Peyer's patch (tissue), 4 donors: ENCODE measurements around the gene POU5F1. TPM values are rescaled to one million over a fixed set of nuclear protein-coding genes. Genes with fewer than 3 reads are reported as not detected.

Experiments
- DNase-seq, 3 donors: peaks; one replicate each; pipeline ENCODE4 v3.0.0-alpha.2; 2017 to 2019
- H3K27ac ChIP-seq, 4 donors: fragments of 200-600 bp; sonication (generic); one replicate each; pipeline ENCODE4 v1.5.1; 2016 to 2019
- H3K27me3 ChIP-seq, 2 donors: fragments of 200-600 bp; sonication (generic); one replicate each; pipeline ENCODE4 v1.5.1; 2019
- H3K36me3 ChIP-seq, 3 donors: fragments of 200-600 bp; sonication (generic); one replicate each; pipeline ENCODE4 v1.5.1; 2016 to 2019
- H3K4me1 ChIP-seq, 4 donors: fragments of 200-600 bp; sonication (generic); one replicate each; pipeline ENCODE4 v1.5.1; 2016 to 2019
- H3K4me3 ChIP-seq, 4 donors: fragments of 200-600 bp; sonication (generic); 1 replicate in 3 of 4; 2 replicates in 1 of 4; pipeline ENCODE4 v1.5.1; 2016 to 2019; ENCODE audit warnings: mild to moderate bottlenecking in 1 of 4
- H3K9me3 ChIP-seq, 4 donors: fragments of 200-600 bp; sonication (generic); one replicate each; pipeline ENCODE4 v1.5.1; 2016 to 2019; ENCODE audit warnings: mild to moderate bottlenecking in 1 of 4
- CTCF ChIP-seq, 6 experiments: fragments of 450-650 bp in 4 of 6; fragments of 200-600 bp in 2 of 6; sonication (generic) in 1 of 6; IDR thresholded peaks; one replicate each; pipeline ENCODE4 v1.5.1; 2017 to 2019; ENCODE audit warnings: antibody characterized with exemption in 6 of 6, mild to moderate bottlenecking in 3 of 6, moderate library complexity in 1 of 6
- POLR2A ChIP-seq, 2 donors: fragments of 450-650 bp; IDR thresholded peaks; one replicate each; pipeline ENCODE4 v1.5.1; 2017; ENCODE audit warnings: antibody characterized with exemption in 2 of 2, mild to moderate bottlenecking in 2 of 2, moderate library complexity in 2 of 2
- total RNA-seq, 4 donors: library from RNA; depleted of rRNA; stranded (reverse); fragments of >200 nt; gene quantifications; one replicate each; pipeline ENCODE4 v1.1.0, GENCODE V29; 2016

POU5F1 gene
- total RNA-seq, 4 donors from 2014 or later: 14.9 to 121 (median 45.0) TPM

DNA sequence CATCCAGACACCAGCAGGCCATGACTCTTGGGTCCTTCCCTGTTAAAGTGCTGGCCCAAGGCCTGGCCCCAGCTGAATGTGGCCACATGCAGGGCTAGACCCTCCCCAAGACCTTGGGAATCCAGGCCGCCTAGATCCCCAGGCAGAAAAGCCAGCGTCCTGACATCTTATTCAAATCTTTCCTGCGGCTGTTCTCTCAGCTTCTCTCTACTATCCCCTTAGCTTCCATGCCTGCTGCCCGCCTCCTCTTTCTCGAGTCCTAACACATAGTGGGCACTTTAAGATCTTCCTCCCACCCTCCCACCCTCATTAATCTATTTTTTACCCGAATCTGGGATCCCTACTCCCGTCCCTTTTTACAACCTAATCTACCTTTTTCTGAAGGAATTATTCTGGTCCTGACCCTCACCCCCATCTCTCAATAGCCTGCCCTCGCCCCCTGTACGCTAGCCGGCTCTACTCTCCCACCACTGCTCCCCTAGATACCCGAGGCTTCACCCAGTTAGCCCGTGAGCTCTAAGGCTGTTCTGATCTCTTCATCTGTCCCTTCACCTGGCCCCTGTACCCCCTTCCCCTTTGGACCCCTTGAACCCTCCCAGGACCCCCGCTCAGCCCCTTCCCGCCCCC lies 12.9 kb downstream of the POU5F1 start, which contains the start of gene CCHCR1:
Gene CCHCR1 (minus strand): TSS at position 290 of the 627 bp plus-strand sequence. CDS start 202 bp downstream, at position 88.
- TF ChIP-seq POLR2A (IDR thresholded peaks at IDR 0.05): no peak
- no peak for TF ChIP-seq CTCF (IDR thresholded peaks at IDR 0.05)
- Histone ChIP-seq H3K4me3 (peak within 1 kb of the TSS; percentile 61 to 75 (median 66)), H3K27me3 (no peaks in the 10 kb centered on the region), H3K9me3 (no peaks in the 10 kb centered on the region), H3K4me1 (peaks cover 0 to 22% (median 11%) of the 10 kb centered on the region in 4 donors), H3K27ac (peak within 1 kb of the TSS; percentile 55 to 85 (median 75)), H3K36me3 (peaks cover 0 to 13% (median 0%) of the 10 kb centered on the region in 3 donors)
- no peak for DNase-seq

- no peak for DNase-seq
- no peak overlapping the region for H3K27ac ChIP-seq
- no peak overlapping the region for H3K4me3 ChIP-seq
- peaks cover 0 to 22% (median 11%) of the 10 kb centered on the region in 4 donors for H3K4me1 ChIP-seq
- no peaks in the 10 kb centered on the region for H3K9me3 ChIP-seq
- H3K27me3 ChIP-seq: no peaks in the 10 kb centered on the region
- no peak for TF ChIP-seq POLR2A (IDR thresholded peaks at IDR 0.05)
- TF ChIP-seq CTCF (IDR thresholded peaks at IDR 0.05): no peak
- H3K36me3 ChIP-seq: peaks cover 0 to 8% (median 0%) of the 10 kb centered on the region in 3 donors
Measured at GRCh38 chr6:31156641-31157040, 13.8 kb downstream of the POU5F1 start.

GRCh38 chr6:31154436-31154835 lies 16.0 kb downstream of the POU5F1 start:
- TF ChIP-seq POLR2A (IDR thresholded peaks at IDR 0.05) (no peak), CTCF (IDR thresholded peaks at IDR 0.05) (no peak)
- peaks cover 0 to 19% (median 9%) of the 10 kb centered on the region in 4 donors for H3K4me1 ChIP-seq

DNA sequence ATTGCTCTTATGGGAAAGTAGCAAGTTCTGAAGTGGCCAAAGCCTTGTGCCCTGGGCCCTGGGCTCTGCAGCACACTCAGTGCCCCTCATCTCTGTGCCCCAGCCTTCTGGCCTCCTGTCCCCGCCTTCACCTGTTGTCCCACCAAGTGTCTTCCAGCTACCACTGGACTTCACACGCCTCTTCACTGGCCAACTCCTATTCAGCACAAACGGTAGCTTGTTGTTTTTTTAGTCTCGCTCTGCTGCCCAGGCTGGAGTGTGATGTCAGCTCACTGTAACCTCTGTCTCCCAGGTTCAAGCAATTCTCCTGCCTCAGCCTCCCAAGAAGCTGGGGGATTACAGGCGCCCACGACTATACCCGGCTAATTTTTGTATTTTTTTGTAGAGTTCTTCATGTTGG lies 17.7 kb downstream of the POU5F1 start:
- DNase-seq: no peak
- no peaks in the 10 kb centered on the region for H3K9me3 ChIP-seq
- no peak for TF ChIP-seq POLR2A (IDR thresholded peaks at IDR 0.05)
- no peak for TF ChIP-seq CTCF (IDR thresholded peaks at IDR 0.05)
- H3K27me3 ChIP-seq: no peaks in the 10 kb centered on the region
- no peak overlapping the region for H3K4me3 ChIP-seq
- H3K4me1 ChIP-seq: peaks cover 0 to 9% (median 4%) of the 10 kb centered on the region in 4 donors
- H3K27ac ChIP-seq: no peak overlapping the region
- H3K36me3 ChIP-seq: peaks cover 0 to 16% (median 0%) of the 10 kb centered on the region in 3 donors

More at GRCh38 chr6:31154436-31154835, 16.0 kb downstream of the POU5F1 start:
- H3K9me3 ChIP-seq: no peaks in the 10 kb centered on the region
- H3K27ac ChIP-seq: no peak overlapping the region
- no peak overlapping the region for H3K4me3 ChIP-seq
- DNase-seq: no peak
- H3K36me3 ChIP-seq: peaks cover 0 to 16% (median 0%) of the 10 kb centered on the region in 3 donors
- no peaks in the 10 kb centered on the region for H3K27me3 ChIP-seq

DNA sequence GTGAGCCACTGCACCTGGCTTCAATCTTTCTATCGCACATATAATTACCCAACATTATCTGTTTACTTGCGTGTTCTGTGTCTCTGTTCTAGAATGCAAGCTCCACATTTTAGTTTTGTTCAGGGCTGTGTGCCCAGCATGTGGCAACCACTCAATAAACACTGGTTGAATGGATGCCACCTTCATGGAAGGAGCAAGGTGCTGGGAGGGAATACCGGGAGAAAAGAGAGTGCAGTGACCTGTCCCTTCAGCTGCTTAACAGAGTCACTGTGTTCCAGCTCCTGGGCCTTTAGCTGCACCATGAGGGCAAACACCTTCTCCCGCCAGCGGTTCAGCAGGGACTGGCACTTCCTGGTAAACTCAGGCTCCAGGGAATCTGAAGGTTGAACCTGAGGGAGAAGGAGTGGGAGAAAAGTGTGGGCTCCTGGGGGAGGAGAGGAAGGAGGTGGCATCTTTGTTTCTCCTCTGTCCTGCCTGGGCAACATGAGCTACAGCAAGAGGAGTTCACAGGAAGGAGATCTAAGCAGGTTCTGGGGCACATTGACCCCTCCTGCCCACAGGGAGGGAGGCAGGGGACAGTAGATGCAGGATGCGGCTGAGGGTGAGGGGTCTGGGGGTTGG lies 20.5 kb downstream of the POU5F1 start:
- peaks cover 0 to 7% (median 0%) of the 10 kb centered on the region in 4 donors for H3K4me1 ChIP-seq
- H3K27ac ChIP-seq: no peak overlapping the region
- H3K9me3 ChIP-seq: no peaks in the 10 kb centered on the region
- no peak for TF ChIP-seq CTCF (IDR thresholded peaks at IDR 0.05)
- peaks cover 0 to 16% (median 0%) of the 10 kb centered on the region in 3 donors for H3K36me3 ChIP-seq
- DNase-seq: no peak
- no peaks in the 10 kb centered on the region for H3K27me3 ChIP-seq
- no peak overlapping the region for H3K4me3 ChIP-seq
